ENCODE data around the gene ZNF324. TPM values are rescaled to one million over a fixed set of nuclear protein-coding genes. Genes with fewer than 3 reads are reported as not detected.

The ZNF324 gene
- total and polyA plus RNA-seq, 2 of the 13 experiments (the other 11 are each of a cell fraction or from before 2014, with no cell fraction given), result 1.1 to 4.7 TPM

DNA sequence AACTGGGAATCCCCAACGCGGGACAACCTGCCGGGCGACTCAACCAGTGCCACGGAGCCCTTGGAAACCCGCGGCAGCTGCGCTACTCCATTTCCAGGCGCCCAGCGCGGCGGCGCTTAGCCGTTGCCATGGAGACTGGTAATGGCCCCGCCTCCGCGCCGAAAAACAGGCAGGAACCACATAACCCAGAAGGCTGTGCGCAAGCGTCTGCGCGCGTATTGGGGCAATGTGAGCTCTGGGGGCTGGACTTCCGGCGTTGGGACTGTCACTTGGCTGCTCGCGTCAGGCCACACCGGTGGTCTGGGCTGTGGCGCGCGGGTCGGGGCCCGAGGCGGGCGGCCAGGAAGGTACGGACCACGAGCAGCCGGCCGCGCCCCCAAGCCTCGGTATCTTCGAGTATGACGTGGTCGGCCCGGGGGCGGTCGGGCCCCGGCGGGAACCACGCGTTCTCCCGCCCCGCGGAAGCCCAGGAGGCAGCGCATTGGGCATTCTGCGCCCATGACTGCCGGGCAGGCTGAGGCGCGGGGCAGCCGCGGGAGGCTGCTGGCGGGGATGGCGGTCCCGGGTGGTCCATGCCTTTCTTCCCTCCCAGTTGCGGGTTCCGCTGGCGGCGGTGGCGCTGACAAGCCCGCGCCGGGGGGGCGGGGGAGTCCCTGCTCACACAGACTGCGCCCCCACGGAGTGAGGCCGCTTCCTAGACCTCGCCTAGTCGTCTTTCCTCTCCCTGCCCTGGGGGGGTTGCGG, 15.3 kb upstream of the ZNF324 start, which contains the start of gene ZNF324B (continued):
- TF ChIP-seq, protein P1, sequence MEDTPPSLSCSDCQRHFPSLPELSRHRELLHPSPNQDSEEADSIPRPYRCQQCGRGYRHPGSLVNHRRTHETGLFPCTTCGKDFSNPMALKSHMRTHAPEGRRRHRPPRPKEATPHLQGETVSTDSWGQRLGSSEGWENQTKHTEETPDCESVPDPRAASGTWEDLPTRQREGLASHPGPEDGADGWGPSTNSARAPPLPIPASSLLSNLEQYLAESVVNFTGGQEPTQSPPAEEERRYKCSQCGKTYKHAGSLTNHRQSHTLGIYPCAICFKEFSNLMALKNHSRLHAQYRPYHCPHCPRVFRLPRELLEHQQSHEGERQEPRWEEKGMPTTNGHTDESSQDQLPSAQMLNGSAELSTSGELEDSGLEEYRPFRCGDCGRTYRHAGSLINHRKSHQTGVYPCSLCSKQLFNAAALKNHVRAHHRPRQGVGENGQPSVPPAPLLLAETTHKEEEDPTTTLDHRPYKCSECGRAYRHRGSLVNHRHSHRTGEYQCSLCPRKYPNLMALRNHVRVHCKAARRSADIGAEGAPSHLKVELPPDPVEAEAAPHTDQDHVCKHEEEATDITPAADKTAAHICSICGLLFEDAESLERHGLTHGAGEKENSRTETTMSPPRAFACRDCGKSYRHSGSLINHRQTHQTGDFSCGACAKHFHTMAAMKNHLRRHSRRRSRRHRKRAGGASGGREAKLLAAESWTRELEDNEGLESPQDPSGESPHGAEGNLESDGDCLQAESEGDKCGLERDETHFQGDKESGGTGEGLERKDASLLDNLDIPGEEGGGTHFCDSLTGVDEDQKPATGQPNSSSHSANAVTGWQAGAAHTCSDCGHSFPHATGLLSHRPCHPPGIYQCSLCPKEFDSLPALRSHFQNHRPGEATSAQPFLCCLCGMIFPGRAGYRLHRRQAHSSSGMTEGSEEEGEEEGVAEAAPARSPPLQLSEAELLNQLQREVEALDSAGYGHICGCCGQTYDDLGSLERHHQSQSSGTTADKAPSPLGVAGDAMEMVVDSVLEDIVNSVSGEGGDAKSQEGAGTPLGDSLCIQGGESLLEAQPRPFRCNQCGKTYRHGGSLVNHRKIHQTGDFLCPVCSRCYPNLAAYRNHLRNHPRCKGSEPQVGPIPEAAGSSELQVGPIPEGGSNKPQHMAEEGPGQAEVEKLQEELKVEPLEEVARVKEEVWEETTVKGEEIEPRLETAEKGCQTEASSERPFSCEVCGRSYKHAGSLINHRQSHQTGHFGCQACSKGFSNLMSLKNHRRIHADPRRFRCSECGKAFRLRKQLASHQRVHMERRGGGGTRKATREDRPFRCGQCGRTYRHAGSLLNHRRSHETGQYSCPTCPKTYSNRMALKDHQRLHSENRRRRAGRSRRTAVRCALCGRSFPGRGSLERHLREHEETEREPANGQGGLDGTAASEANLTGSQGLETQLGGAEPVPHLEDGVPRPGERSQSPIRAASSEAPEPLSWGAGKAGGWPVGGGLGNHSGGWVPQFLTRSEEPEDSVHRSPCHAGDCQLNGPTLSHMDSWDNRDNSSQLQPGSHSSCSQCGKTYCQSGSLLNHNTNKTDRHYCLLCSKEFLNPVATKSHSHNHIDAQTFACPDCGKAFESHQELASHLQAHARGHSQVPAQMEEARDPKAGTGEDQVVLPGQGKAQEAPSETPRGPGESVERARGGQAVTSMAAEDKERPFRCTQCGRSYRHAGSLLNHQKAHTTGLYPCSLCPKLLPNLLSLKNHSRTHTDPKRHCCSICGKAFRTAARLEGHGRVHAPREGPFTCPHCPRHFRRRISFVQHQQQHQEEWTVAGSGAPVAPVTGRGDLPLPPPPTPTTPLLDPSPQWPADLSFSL (CRISPR knock-in tag; IDR thresholded peaks at IDR 0.05), result no peak
- no peak for TF ChIP-seq ZNF777 (CRISPR knock-in tag; IDR thresholded peaks at IDR 0.05)
- no peak for TF ChIP-seq FOSL2 (CRISPR knock-in tag; IDR thresholded peaks at IDR 0.05)
- TF ChIP-seq ZNF317 (CRISPR knock-in tag; IDR thresholded peaks at IDR 0.05), result no peak
- peak; percentile 76 for TF ChIP-seq PHF20 (CRISPR knock-in tag; IDR thresholded peaks at IDR 0.05)
- TF ChIP-seq, protein P2, sequence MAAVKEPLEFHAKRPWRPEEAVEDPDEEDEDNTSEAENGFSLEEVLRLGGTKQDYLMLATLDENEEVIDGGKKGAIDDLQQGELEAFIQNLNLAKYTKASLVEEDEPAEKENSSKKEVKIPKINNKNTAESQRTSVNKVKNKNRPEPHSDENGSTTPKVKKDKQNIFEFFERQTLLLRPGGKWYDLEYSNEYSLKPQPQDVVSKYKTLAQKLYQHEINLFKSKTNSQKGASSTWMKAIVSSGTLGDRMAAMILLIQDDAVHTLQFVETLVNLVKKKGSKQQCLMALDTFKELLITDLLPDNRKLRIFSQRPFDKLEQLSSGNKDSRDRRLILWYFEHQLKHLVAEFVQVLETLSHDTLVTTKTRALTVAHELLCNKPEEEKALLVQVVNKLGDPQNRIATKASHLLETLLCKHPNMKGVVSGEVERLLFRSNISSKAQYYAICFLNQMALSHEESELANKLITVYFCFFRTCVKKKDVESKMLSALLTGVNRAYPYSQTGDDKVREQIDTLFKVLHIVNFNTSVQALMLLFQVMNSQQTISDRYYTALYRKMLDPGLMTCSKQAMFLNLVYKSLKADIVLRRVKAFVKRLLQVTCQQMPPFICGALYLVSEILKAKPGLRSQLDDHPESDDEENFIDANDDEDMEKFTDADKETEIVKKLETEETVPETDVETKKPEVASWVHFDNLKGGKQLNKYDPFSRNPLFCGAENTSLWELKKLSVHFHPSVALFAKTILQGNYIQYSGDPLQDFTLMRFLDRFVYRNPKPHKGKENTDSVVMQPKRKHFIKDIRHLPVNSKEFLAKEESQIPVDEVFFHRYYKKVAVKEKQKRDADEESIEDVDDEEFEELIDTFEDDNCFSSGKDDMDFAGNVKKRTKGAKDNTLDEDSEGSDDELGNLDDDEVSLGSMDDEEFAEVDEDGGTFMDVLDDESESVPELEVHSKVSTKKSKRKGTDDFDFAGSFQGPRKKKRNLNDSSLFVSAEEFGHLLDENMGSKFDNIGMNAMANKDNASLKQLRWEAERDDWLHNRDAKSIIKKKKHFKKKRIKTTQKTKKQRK (IDR thresholded peaks at IDR 0.05; ENCODE audit: low read length), result no peak
- TF ChIP-seq ZBTB3 (CRISPR knock-in tag; IDR thresholded peaks at IDR 0.05; ENCODE audit: borderline replicate concordance, low read depth), result no peak
- TF ChIP-seq, protein P3, sequence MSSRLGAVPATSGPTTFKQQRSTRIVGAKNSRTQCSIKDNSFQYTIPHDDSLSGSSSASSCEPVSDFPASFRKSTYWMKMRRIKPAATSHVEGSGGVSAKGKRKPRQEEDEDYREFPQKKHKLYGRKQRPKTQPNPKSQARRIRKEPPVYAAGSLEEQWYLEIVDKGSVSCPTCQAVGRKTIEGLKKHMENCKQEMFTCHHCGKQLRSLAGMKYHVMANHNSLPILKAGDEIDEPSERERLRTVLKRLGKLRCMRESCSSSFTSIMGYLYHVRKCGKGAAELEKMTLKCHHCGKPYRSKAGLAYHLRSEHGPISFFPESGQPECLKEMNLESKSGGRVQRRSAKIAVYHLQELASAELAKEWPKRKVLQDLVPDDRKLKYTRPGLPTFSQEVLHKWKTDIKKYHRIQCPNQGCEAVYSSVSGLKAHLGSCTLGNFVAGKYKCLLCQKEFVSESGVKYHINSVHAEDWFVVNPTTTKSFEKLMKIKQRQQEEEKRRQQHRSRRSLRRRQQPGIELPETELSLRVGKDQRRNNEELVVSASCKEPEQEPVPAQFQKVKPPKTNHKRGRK (CRISPR knock-in tag; IDR thresholded peaks at IDR 0.05), result no peak
- peak; percentile 16 for TF ChIP-seq XRCC5 (optimal IDR thresholded peaks at IDR 0.05; ENCODE audit: low read length)
- peak in 1 of 2 experiments; percentile 76; a peak in 2 of 4 replicates for TF ChIP-seq POLR2A (IDR thresholded peaks at IDR 0.05; ENCODE audit: insufficient read depth in 1 of 2, low read depth in 2 of 2, low read length in 2 of 2)
- TF ChIP-seq ZNF256 (CRISPR knock-in tag; conservative IDR thresholded peaks at IDR 0.05), result no peak
